Stimulated activated CD4-positive, alpha-beta T cell treated with anti-CD3 and anti-CD28 coated beads, Interleukin-4, amount 100 ng/mL, for 48 hours (primary cell): ENCODE data around the gene MYO1B.

Source experiments
- DNase-seq, 2 donors: peaks; one replicate each; pipeline ENCODE4 v3.0.0-alpha.2; 2020; ENCODE audit warnings: low read depth in 2 of 2

MYO1B gene

DNA sequence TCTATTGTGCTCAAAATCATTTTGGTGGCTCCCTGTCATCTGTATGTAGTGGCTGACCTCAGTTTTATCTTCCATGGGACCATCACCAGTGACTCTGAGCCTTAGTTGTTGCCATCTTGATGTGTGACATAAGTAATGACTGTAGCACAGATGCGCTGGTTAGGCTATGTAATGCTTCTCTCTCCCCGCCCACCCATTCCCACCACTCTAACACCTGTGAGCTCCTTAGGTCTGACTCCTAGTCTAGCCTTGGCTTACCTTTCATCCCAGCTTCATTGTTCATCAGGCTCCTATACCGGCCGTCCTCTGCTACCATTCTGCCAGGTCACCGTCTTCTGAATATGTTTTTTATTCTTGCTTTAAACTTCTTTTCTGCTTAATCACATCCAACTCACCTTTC, 17.2 kb downstream of the MYO1B start:
- DNase-seq = no peak

DNA sequence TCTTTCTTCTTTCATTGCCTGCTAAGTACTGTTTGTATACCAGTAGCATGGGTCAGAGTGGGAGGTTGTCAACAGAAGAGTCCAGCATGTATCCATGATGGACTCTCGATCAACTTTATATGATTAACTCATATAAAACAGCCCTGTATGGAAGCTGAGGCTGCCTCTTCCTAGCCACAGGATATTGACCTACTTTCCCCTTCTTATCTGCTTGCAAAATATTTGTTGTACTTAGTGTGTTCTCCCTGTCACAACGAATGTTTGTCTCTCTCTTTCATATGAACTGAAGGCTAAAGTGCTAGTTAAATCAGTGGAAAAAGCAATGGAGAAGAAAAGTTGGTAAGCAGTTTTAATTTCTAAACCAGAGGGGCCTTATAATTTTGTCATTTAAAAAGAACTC, 17.8 kb downstream of the MYO1B start:
- no peak for DNase-seq

- no peak for DNase-seq
These were observed 19.5 kb downstream of the MYO1B start for GRCh38 chr2:191264647-191265081.

- no peak for DNase-seq
These were observed 20.3 kb downstream of the MYO1B start for GRCh38 chr2:191265311-191266170.

- no peak for DNase-seq
These were observed 21.0 kb downstream of the MYO1B start for GRCh38 chr2:191266201-191266600.

DNA sequence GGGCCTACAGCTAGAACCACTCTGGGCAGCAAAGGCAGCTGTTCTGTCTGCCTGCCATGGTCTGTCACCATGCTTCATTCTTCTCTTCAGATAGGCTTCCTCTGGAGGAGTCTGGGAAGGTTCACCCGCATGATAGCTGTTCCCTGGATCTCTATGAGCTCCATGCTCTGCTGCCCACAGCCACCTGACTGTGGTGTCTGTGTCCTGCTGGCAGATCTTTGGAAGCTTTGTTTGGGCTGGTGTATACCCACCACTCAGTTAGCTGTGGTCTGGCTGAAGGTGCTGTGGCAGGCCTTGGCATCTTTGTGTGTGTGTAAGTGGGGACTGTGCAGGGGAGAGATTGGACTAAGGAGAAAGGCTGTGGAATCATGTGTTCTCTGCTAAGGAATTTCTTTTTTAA, 23.4 kb downstream of the MYO1B start:
- no peak for DNase-seq

- DNase-seq = no peak
These were observed 25.3 kb downstream of the MYO1B start for GRCh38 chr2:191270306-191271161.

DNA sequence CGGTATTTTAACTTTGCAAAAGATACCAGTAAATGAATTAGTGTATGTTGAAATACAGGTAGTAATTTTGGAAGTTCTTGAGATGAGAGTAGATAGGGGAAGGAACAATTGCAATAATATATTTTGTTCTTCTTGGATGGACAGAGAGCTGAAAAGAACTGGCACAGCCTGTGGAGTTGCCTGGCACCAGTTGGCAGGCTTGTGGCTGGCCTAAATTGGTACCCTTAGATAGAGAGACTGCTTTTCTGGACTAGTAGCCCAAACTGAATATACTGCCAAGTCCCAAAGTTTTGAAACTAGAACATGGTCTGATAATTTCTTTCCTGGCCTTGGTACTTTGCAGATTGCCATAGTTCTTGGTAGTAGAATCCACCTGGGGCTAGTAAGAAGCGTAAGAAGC, 26.9 kb downstream of the MYO1B start:
- DNase-seq = no peak

DNA sequence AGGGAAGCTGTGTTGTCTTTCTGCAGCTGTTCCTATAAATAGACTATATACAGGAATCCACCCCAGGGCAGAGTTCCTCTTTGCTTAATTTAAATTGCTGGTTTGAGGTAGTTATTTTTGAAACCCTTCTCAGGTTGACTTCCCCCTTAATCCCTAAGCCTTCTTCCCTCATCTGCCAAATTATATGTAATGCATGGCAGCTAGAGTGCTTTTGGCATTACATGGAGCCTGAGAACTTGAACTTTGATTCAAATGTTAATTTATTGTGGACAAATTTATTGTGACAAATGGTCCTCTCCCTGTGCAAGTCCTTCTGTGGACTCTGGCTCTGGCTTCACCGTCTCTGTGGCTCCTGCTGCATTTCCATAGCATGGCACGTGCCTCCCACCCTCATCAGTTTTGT, 29.2 kb downstream of the MYO1B start:
- DNase-seq = no peak

GRCh38 chr2:191276792-191277465, 31.7 kb downstream of the MYO1B start:
- no peak for DNase-seq

- DNase-seq = no peak
These were observed 35.1 kb downstream of the MYO1B start for GRCh38 chr2:191280290-191280689.

- DNase-seq = no peak
These were observed 35.9 kb downstream of the MYO1B start for GRCh38 chr2:191280834-191281756.

GRCh38 chr2:191285252-191285651, 40.0 kb downstream of the MYO1B start:
- no peak for DNase-seq

- no peak for DNase-seq
These were observed 42.6 kb downstream of the MYO1B start for GRCh38 chr2:191287820-191288219.

DNA sequence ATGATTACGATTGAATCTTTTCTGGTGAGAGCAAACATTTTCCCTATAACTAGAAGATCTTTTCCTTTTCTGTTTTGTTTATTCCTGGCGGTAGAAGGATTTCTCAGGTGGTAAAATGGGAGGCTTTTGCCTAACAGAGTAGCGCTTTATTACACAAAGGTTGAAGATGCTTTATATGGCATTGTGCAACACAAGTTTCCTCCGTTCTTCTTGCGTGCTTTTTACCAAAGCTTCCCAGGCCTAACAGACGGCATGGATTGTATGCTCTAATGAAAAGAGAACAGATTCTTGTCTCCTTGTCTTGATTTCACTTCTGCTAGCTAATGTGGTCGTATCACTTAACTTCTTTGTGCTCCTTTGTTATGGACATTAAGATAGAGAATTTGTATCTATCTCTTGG, 43.8 kb downstream of the MYO1B start:
- no peak for DNase-seq

DNA sequence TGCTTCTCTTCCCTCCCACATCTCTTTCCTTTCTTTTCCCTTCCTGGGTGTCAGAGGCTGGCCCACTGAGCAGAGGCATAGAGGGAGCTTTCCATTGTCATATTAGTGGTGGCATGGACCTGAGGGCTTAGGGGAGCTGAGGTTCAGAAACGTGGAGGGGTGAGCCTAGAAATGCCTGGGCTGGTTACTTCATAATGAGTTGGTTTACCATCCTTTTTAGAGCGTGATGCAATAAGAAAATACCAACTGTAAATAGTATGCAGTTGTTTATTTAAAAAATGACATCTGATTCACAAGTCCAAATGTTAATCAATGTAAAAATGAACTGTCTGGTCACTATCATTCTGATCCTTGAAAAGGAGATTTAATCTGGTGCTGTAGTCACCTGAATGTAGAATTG, 46.3 kb downstream of the MYO1B start:
- no peak for DNase-seq

DNA sequence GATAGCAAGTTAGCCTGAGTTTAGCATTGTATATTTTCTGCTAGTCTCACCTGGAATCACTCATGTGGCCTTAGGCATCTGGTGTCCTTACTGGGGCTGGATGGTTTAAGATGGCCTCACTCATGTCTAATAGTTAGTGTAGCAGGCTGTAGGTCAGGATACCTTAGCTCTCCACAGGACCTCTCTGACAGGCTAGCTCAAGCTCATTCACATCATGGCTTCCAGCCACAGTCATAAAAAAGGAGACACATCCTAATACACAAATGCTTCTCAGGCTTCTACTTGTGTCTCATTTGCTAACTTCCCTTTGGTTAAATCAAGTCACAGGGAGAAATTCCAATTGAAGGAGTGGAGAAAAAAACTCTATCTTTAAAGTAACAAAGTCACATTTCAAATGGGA, 47.7 kb downstream of the MYO1B start:
- DNase-seq = no peak

GRCh38 chr2:191295088-191295487, 49.9 kb downstream of the MYO1B start:
- no peak for DNase-seq

DNA sequence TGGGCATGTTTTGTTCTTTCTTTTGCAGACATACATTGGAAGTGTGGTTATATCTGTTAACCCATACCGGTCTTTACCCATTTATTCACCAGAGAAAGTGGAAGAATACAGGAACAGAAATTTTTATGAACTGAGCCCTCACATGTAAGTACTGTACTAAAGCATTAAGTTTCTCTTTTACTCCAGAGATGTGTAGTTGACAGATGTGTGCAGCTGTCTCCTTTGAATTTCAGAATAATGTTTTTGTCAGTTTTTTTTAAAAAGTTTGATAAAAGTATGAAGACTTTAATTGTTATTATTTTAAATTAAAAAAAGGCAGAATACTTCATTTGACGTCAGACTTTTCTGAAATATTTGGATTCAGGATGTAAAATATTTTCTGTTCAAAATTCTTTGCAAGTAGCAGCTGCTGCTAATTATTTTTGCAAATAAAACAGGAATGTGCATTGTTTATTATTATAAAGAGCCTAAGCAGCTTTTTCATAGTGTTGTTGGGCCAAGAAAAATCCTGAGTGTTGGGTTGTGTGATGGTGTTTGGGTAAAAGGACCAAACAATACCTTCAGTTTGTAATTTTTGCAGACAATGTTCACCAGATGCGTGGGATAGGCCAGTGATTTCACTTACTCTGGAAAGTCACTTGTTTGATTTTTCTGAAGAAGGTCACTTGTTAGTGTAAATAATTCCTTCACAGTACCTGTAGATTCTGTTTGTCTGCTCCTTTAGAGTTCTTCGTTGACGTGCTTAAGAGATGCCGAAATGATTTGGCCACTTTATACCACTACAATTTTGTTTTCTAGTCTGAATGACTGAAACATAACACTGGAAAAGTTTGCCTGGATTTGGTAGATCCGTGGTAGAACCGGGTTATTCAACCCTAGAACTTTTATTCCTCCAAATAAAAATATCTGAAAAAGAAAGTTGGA, 51.1 kb downstream of the MYO1B start:
- DNase-seq = no peak

- no peak for DNase-seq
These were observed 51.8 kb downstream of the MYO1B start for GRCh38 chr2:191297033-191297432.
